ENCODE measurements around the gene PARVG. TPM values are rescaled to one million over a fixed set of nuclear protein-coding genes. Genes with fewer than 3 reads are reported as not detected.
A peak's percentile ranks its signal among the peaks of the same experiment; 100 is the strongest.

Gene PARVG
- total RNA-seq, 4 donors from 2014 or later = 1.00 to 37.8 (median 20.6) TPM

DNA sequence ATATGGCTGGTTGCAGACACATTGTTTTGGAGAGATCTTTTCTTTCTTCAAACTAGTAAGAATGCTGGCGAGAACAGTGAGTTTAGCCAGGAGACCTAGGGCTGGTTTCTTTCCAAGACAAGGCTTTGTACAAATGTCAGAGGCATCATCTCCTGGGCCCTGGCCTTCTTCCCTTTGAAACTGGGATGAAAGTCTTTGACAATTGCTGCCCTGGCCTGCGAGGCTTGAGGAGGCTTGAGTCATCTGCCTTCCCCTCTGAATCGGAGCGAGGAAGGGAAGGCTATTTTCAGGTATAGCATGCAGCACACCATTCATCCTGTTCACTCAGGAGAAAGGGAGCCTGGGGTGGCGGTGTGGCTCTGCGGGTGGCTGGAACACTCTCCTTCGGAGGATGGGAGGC lies 21.5 kb upstream of the PARVG start:
- peaks cover 0 to 12% (median 0%) of the 10 kb centered on the region in 4 donors for H3K4me1 ChIP-seq
- peak; percentile 20 for DNase-seq

GRCh38 chr22:44159811-44160210 lies 20.9 kb upstream of the PARVG start:
- peaks cover 0 to 12% (median 0%) of the 10 kb centered on the region in 4 donors for H3K4me1 ChIP-seq
- DNase-seq = no peak
- H3K27ac ChIP-seq = peak overlapping the region; percentile 37 to 80 (median 74)
- H3K9me3 ChIP-seq = no peaks in the 10 kb centered on the region
- intact Hi-C loops (cut with DNase I; ENCODE audit: low total_unique reads) = loop anchor here (5.0 kb wide), 1 partner anchor 73 kb away; no protein-coding TSS in a partner anchor
- H3K36me3 ChIP-seq = no peaks in the 10 kb centered on the region
- TF ChIP-seq POLR2AphosphoS5 (IDR thresholded peaks at IDR 0.05) = no peak
- 80% methylated on average over 7 of the region's 7 CpGs; no CpG with 5 or more reads in 1 of the 2 donors for WGBS, 2 donors (ENCODE audit: low coverage in 1 of 2)
- in situ Hi-C loops (cut with MboI; ENCODE audit: low pct_ligation_motif_present in 1 of 4, low pct_unique_long_range_greater_than_20kb in 1 of 4, low sequenced_read_pairs in 3 of 4) = no loop called here
- no peak overlapping the region for H3K4me3 ChIP-seq
- no peaks in the 10 kb centered on the region for H3K27me3 ChIP-seq

More for the DNA sequence above, 21.5 kb upstream of the PARVG start:
- no peaks in the 10 kb centered on the region for H3K27me3 ChIP-seq
- no peak overlapping the region for H3K4me3 ChIP-seq
- H3K27ac ChIP-seq = peak overlapping the region; percentile 37 to 80 (median 74)
- H3K36me3 ChIP-seq = no peaks in the 10 kb centered on the region
- in situ Hi-C loops (cut with MboI; ENCODE audit: low pct_ligation_motif_present in 1 of 4, low pct_unique_long_range_greater_than_20kb in 1 of 4, low sequenced_read_pairs in 3 of 4) = no loop called here
- no peaks in the 10 kb centered on the region for H3K9me3 ChIP-seq
- 79 to 100% methylated on average over 1 to 7 of the region's 7 CpGs for WGBS, 2 donors (ENCODE audit: low coverage in 1 of 2)
- TF ChIP-seq POLR2A (IDR thresholded peaks at IDR 0.05) = no peak
- TF ChIP-seq POLR2AphosphoS5 (IDR thresholded peaks at IDR 0.05) = peak; percentile 56 to 85 (median 72)
- intact Hi-C loops (cut with DNase I; ENCODE audit: low total_unique reads) = loop anchor here (5.0 kb wide), 1 partner anchor 72 kb away; no protein-coding TSS in a partner anchor

DNA sequence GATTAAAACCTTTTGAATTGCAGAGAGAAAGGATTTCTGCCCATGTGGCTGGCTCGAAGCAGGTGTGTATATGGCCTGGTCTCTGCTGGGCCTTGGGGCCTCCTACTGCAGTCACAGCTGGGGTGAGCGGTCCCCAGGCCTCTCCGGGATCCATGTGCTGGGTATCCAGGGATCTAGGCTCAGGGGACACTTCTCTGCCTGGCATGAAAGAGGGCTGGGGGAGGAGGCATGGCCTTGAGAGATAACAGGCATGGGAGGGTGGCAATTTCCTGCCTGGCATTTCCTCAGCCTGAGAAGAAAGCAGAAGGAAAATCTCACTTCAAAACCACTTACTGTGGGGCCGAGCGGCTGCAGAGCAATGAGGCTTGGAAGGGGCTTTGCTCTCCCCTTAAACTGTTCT lies 20.3 kb upstream of the PARVG start:
- peak overlapping the region in 2 of 4 donors; percentile 69 to 80 for H3K27ac ChIP-seq
- H3K4me3 ChIP-seq = no peak overlapping the region
- intact Hi-C loops (cut with DNase I; ENCODE audit: low total_unique reads) = no loop called here
- peaks cover 0 to 12% (median 0%) of the 10 kb centered on the region in 4 donors for H3K4me1 ChIP-seq
- in situ Hi-C loops (cut with MboI; ENCODE audit: low pct_ligation_motif_present in 1 of 4, low pct_unique_long_range_greater_than_20kb in 1 of 4, low sequenced_read_pairs in 3 of 4) = no loop called here
- no peaks in the 10 kb centered on the region for H3K27me3 ChIP-seq
- no peak for DNase-seq
- H3K36me3 ChIP-seq = no peaks in the 10 kb centered on the region
- no peaks in the 10 kb centered on the region for H3K9me3 ChIP-seq
- TF ChIP-seq, protein P1, sequence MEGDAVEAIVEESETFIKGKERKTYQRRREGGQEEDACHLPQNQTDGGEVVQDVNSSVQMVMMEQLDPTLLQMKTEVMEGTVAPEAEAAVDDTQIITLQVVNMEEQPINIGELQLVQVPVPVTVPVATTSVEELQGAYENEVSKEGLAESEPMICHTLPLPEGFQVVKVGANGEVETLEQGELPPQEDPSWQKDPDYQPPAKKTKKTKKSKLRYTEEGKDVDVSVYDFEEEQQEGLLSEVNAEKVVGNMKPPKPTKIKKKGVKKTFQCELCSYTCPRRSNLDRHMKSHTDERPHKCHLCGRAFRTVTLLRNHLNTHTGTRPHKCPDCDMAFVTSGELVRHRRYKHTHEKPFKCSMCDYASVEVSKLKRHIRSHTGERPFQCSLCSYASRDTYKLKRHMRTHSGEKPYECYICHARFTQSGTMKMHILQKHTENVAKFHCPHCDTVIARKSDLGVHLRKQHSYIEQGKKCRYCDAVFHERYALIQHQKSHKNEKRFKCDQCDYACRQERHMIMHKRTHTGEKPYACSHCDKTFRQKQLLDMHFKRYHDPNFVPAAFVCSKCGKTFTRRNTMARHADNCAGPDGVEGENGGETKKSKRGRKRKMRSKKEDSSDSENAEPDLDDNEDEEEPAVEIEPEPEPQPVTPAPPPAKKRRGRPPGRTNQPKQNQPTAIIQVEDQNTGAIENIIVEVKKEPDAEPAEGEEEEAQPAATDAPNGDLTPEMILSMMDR (IDR thresholded peaks at IDR 0.05) = no peak
- TF ChIP-seq POLR2AphosphoS5 (IDR thresholded peaks at IDR 0.05) (no peak), EP300 (IDR thresholded peaks at IDR 0.05; ENCODE audit: low read depth) (no peak), POLR2A (IDR thresholded peaks at IDR 0.05) (no peak)
- WGBS, 2 donors (ENCODE audit: low coverage in 1 of 2) = 80% methylated on average over 5 of the region's 5 CpGs; no CpG with 5 or more reads in 1 of the 2 donors

GRCh38 chr22:44161673-44162072 lies 19.1 kb upstream of the PARVG start:
- DNase-seq = no peak
- intact Hi-C loops (cut with DNase I; ENCODE audit: low total_unique reads) (no loop called here), in situ Hi-C loops (cut with MboI; ENCODE audit: low pct_ligation_motif_present in 1 of 4, low pct_unique_long_range_greater_than_20kb in 1 of 4, low sequenced_read_pairs in 3 of 4) (no loop called here)
- TF ChIP-seq, protein P1 (IDR thresholded peaks at IDR 0.05) = no peak
- TF ChIP-seq EP300 (IDR thresholded peaks at IDR 0.05; ENCODE audit: low read depth) (no peak), POLR2AphosphoS5 (IDR thresholded peaks at IDR 0.05) (no peak), POLR2A (IDR thresholded peaks at IDR 0.05) (no peak)
- Histone ChIP-seq H3K27me3 (no peaks in the 10 kb centered on the region), H3K36me3 (no peaks in the 10 kb centered on the region), H3K4me3 (no peak overlapping the region), H3K4me1 (peaks cover 0 to 12% (median 0%) of the 10 kb centered on the region in 4 donors), H3K9me3 (no peaks in the 10 kb centered on the region), H3K27ac (no peak overlapping the region)
- 80 to 85% methylated on average over 2 to 10 of the region's 11 CpGs for whole genome bisulfite sequencing, 2 donors (ENCODE audit: low coverage in 1 of 2)

DNA sequence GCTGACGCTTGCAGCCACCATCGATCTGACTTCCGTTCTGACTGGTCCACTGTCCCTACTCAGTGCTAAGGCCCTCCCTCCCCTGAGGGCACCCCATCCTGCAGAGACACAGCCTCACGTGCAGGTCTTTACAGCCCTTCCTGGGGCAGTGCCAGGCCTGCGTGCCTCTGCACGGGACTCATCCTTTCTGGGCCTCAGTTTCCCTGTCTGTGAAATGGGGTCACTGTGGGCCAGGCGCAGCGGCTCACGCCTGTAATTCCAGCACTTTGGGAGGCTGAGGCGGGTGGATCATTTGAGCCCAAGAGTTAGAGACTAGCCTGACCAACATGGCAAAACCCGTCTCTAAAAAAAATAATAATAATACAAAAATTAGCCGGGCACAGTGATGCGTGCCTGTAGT lies 17.8 kb upstream of the PARVG start:
- Histone ChIP-seq H3K9me3 (no peaks in the 10 kb centered on the region), H3K4me1 (peaks cover 0 to 12% (median 0%) of the 10 kb centered on the region in 4 donors), H3K27ac (no peak overlapping the region), H3K27me3 (no peaks in the 10 kb centered on the region), H3K36me3 (no peaks in the 10 kb centered on the region), H3K4me3 (no peak overlapping the region)
- intact Hi-C loops (cut with DNase I; ENCODE audit: low total_unique reads) (no loop called here), in situ Hi-C loops (cut with MboI; ENCODE audit: low pct_ligation_motif_present in 1 of 4, low pct_unique_long_range_greater_than_20kb in 1 of 4, low sequenced_read_pairs in 3 of 4) (no loop called here)
- TF ChIP-seq, protein P1 (IDR thresholded peaks at IDR 0.05) = no peak
- no peak for TF ChIP-seq POLR2AphosphoS5 (IDR thresholded peaks at IDR 0.05)
- TF ChIP-seq POLR2A (IDR thresholded peaks at IDR 0.05) = no peak
- no peak for TF ChIP-seq EP300 (IDR thresholded peaks at IDR 0.05; ENCODE audit: low read depth)
- DNase-seq = no peak
- WGBS, 2 donors (ENCODE audit: low coverage in 1 of 2) = 60 to 93% methylated on average over 2 to 13 of the region's 13 CpGs
